H1 (cell line): Measurements from ENCODE around the gene SYDE2. TPM values are rescaled to one million over a fixed set of nuclear protein-coding genes. Genes with fewer than 3 reads are reported as not detected.

Source experiments
- CTCF ChIA-PET: fragments of 300-600 bp; sonication (Branson Sonifier 250); formaldehyde crosslinking; loops from one replicate; lab custom pipeline; 2021; ENCODE audit not compliant: partially characterized antibody; lab: Charles Lee
- POLR2A ChIA-PET: fragments of 300-600 bp; sonication (Branson Sonifier 250); formaldehyde crosslinking; loops from one replicate; lab custom pipeline; 2021; ENCODE audit warnings: inconsistent platforms; ENCODE audit not compliant: partially characterized antibody; lab: Charles Lee
- DNase-seq, 2 experiments: peaks; one replicate each; pipeline versions ENCODE4 v3.0.0 to v3.0.0-alpha.2; 2010 to 2022; ENCODE audit warnings: low spot score in 2 of 2, low read depth in 1 of 2, mixed read lengths in 1 of 2
- FAIRE-seq: peaks from 2 replicates; lab custom pipeline; 2011; peaks lifted over from hg19 to GRCh38; lab: Jason Lieb, UNC
- H2AFZ ChIP-seq: 2 replicates; pipeline ENCODE4 v1.8.1; 2012; ENCODE audit warnings: low read length, inconsistent platforms
- H2AK5ac ChIP-seq: 2 replicates; pipeline ENCODE4 v1.6.1; 2013; ENCODE audit warnings: low read depth, low read length
- H2BK120ac ChIP-seq: replicated peaks from 2 replicates; pipeline ENCODE3; 2013; ENCODE audit warnings: low read depth, low read length, inconsistent platforms
- H2BK12ac ChIP-seq: 2 replicates; pipeline ENCODE4 v1.6.1; 2013; ENCODE audit warnings: low read depth, low read length
- H2BK15ac ChIP-seq: 2 replicates; pipeline ENCODE4 v1.6.1; 2013; ENCODE audit warnings: low read length
- H2BK20ac ChIP-seq: 2 replicates; pipeline ENCODE4 v1.6.1; 2013; ENCODE audit warnings: low read length
- H2BK5ac ChIP-seq: 2 replicates; pipeline ENCODE4 v1.6.1; 2013; ENCODE audit warnings: low read depth, low read length
- H3K14ac ChIP-seq: 2 replicates; pipeline ENCODE4 v1.6.1; 2013; ENCODE audit warnings: inconsistent platforms; ENCODE audit not compliant: insufficient read length
- H3K18ac ChIP-seq: 2 replicates; pipeline ENCODE4 v1.6.1; 2013; ENCODE audit warnings: low read length; ENCODE audit errors: extremely low read depth
- H3K23ac ChIP-seq: 2 replicates; pipeline ENCODE4 v1.6.1; 2013; ENCODE audit warnings: inconsistent platforms; ENCODE audit not compliant: insufficient read length
- H3K23me2 ChIP-seq: 2 replicates; pipeline ENCODE4 v1.6.1; 2013; ENCODE audit warnings: low read depth, low read length
- H3K27ac ChIP-seq: 2 replicates; pipeline ENCODE4 v1.6.1; 2011; ENCODE audit warnings: low read depth, low read length, inconsistent platforms
- H3K27me3 ChIP-seq, 4 experiments: replicated peaks in 1 of 4; 1 replicate in 1 of 4; 2 replicates in 3 of 4; pipeline versions ENCODE4 v1.6.1 to v1.8.1; 2011 to 2013; ENCODE audit warnings: low read length in 3 of 4, mild to moderate bottlenecking in 3 of 4, inconsistent platforms in 2 of 4, mixed read lengths in 2 of 4, moderate library complexity in 1 of 4; ENCODE audit not compliant: control insufficient read depth in 3 of 4, insufficient read depth in 3 of 4; ENCODE audit errors: extremely low read depth in 1 of 4
- H3K36me3 ChIP-seq, 4 experiments: 2 replicates each; pipeline versions ENCODE4 v1.6.1 to v1.8.1; 2011 to 2013; ENCODE audit warnings: mild to moderate bottlenecking in 4 of 4, low read length in 3 of 4, moderate library complexity in 2 of 4, control low read depth in 1 of 4, inconsistent platforms in 1 of 4; ENCODE audit not compliant: insufficient read depth in 4 of 4, control insufficient read depth in 2 of 4
- H3K4ac ChIP-seq: replicated peaks from 2 replicates; pipeline ENCODE3; 2013; ENCODE audit warnings: low read length, low read depth, mixed read lengths, inconsistent platforms; ENCODE audit not compliant: insufficient read length
- H3K4me1 ChIP-seq, 4 experiments: replicated peaks in 1 of 4; 1 replicate in 1 of 4; 2 replicates in 3 of 4; pipeline versions ENCODE4 v1.6.1 to v1.8.1; 2011 to 2013; ENCODE audit warnings: low read length in 3 of 4, inconsistent platforms in 2 of 4, mixed read lengths in 1 of 4; ENCODE audit not compliant: insufficient read depth in 4 of 4, control insufficient read depth in 3 of 4
- H3K4me2 ChIP-seq, 2 experiments: 2 replicates each; pipeline versions ENCODE4 v1.6.1 to v1.8.1; 2011 to 2013; ENCODE audit warnings: low read depth in 2 of 2, low read length in 2 of 2, control low read depth in 1 of 2, inconsistent platforms in 1 of 2, mild to moderate bottlenecking in 1 of 2; ENCODE audit not compliant: insufficient read depth in 1 of 2
- H3K4me3 ChIP-seq, 4 experiments: fragments of 200-600, 300-600 bp in 1 of 4; sonication (generic), shearing (Covaris generic), sonication (Bioruptor Twin) in 1 of 4; 2 replicates each; pipeline versions ENCODE4 v1.5.1 to v1.8.1; 2011 to 2016; ENCODE audit warnings: low read length in 4 of 4, low read depth in 3 of 4, control low read depth in 2 of 4, inconsistent platforms in 2 of 4, mild to moderate bottlenecking in 2 of 4, mixed read lengths in 1 of 4, moderate library complexity in 1 of 4; ENCODE audit not compliant: insufficient read depth in 2 of 4; ENCODE audit errors: extremely low read depth in 1 of 4
- H3K56ac ChIP-seq: replicated peaks from 2 replicates; pipeline ENCODE3; 2013; ENCODE audit warnings: low read depth, mild to moderate bottlenecking, mixed read lengths, low read length, inconsistent platforms; ENCODE audit not compliant: insufficient read length
- H3K79me1 ChIP-seq: 2 replicates; pipeline ENCODE4 v1.6.1; 2013; ENCODE audit warnings: low read depth, low read length, control low read depth
- H3K79me2 ChIP-seq, 2 experiments: 2 replicates each; pipeline versions ENCODE4 v1.6.1 to v1.8.1; 2012 to 2013; ENCODE audit warnings: low read length in 2 of 2, mild to moderate bottlenecking in 2 of 2, inconsistent platforms in 1 of 2; ENCODE audit not compliant: insufficient read depth in 2 of 2, control insufficient read depth in 1 of 2
- H3K9ac ChIP-seq, 4 experiments: replicated peaks in 1 of 4; 1 replicate in 1 of 4; 2 replicates in 3 of 4; pipeline versions ENCODE4 v1.6.1 to v1.8.1; 2011 to 2013; ENCODE audit warnings: low read depth in 3 of 4, low read length in 3 of 4, control low read depth in 2 of 4, mild to moderate bottlenecking in 2 of 4, moderate library complexity in 2 of 4, inconsistent platforms in 1 of 4; ENCODE audit errors: extremely low read depth in 1 of 4
- H3K9me3 ChIP-seq, 2 experiments: 2 replicates each; pipeline versions ENCODE4 v1.6.1 to v1.8.1; 2012 to 2013; ENCODE audit warnings: mild to moderate bottlenecking in 2 of 2, moderate library complexity in 2 of 2, control low read depth in 1 of 2, inconsistent platforms in 1 of 2, low read depth in 1 of 2, low read length in 1 of 2, mixed read lengths in 1 of 2; ENCODE audit not compliant: insufficient read depth in 2 of 2
- H4K20me1 ChIP-seq, 2 experiments: replicated peaks in 1 of 2; 2 replicates each; pipeline versions ENCODE3 to v1.8.1; 2011 to 2013; ENCODE audit warnings: inconsistent platforms in 2 of 2, low read length in 2 of 2, mild to moderate bottlenecking in 1 of 2; ENCODE audit not compliant: insufficient read depth in 2 of 2, control insufficient read depth in 1 of 2
- H4K5ac ChIP-seq: 2 replicates; pipeline ENCODE4 v1.6.1; 2013; ENCODE audit warnings: low read length, low read depth, mixed read lengths, inconsistent platforms; ENCODE audit not compliant: insufficient read length
- H4K8ac ChIP-seq: 2 replicates; pipeline ENCODE4 v1.8.0; 2013; ENCODE audit warnings: mild to moderate bottlenecking, moderate library complexity, low read length, inconsistent platforms; ENCODE audit not compliant: insufficient read depth; ENCODE audit errors: extremely low read depth
- H4K91ac ChIP-seq: replicated peaks from 2 replicates; pipeline ENCODE3; 2013; ENCODE audit warnings: low read length, mixed read lengths, inconsistent platforms; ENCODE audit not compliant: insufficient read length
- BRCA1 ChIP-seq: IDR thresholded peaks from 2 replicates; pipeline ENCODE4 v1.6.1; 2012; ENCODE audit warnings: low read depth, low read length, improper control_type of control experiment
- CBX5 ChIP-seq: fragments of 300-800, 300-1000 bp; sonication (generic); IDR thresholded peaks from 2 replicates; pipeline ENCODE4 v1.7.1; 2016; ENCODE audit warnings: antibody characterized with exemption, low read length, low read depth
- NRF1 ChIP-seq: IDR thresholded peaks from 2 replicates; pipeline ENCODE4 v1.6.1; 2011; ENCODE audit warnings: mild to moderate bottlenecking, low read depth, low read length, improper control_type of control experiment
- POLR2A ChIP-seq, 2 experiments: IDR thresholded peaks; 1 replicate in 1 of 2; 2 replicates in 1 of 2; pipeline ENCODE4 v1.6.1; 2011; ENCODE audit warnings: low read depth in 2 of 2, low read length in 2 of 2, mild to moderate bottlenecking in 2 of 2; ENCODE audit errors: control extremely low read depth in 1 of 2
- SAP30 ChIP-seq: fragments of 300-600 bp; sonication (generic); IDR thresholded peaks from 2 replicates; pipeline ENCODE4 v1.7.1; 2012; ENCODE audit warnings: low read length, moderate library complexity, mild to moderate bottlenecking, inconsistent platforms; ENCODE audit not compliant: insufficient read depth, insufficient replicate concordance
- SP1 ChIP-seq: IDR thresholded peaks from 2 replicates; pipeline ENCODE4 v1.6.1; 2011; ENCODE audit warnings: low read depth, low read length
- SP4 ChIP-seq: IDR thresholded peaks from 2 replicates; pipeline ENCODE4 v1.6.1; 2012; ENCODE audit warnings: low read length, inconsistent platforms
- SRF ChIP-seq: IDR thresholded peaks from 2 replicates; pipeline ENCODE4 v1.6.1; 2011; ENCODE audit warnings: mild to moderate bottlenecking, low read depth, low read length, moderate library complexity
- TBP ChIP-seq: IDR thresholded peaks from 2 replicates; pipeline ENCODE4 v1.6.1; 2011; ENCODE audit warnings: low read depth, low read length, improper control_type of control experiment
- WGBS, 2 experiments: shearing (Covaris generic) in 1 of 2; methylation state at CpG; one replicate each; pipeline versions ENCODE4 v1.1.6 to v1.1.7; 2013 to 2015; ENCODE audit warnings: low lambda C conversion rate in 2 of 2, mixed read lengths in 2 of 2, inconsistent platforms in 1 of 2, low coverage in 1 of 2, missing lambda C conversion rate in 1 of 2; ENCODE audit not compliant: insufficient replicate concordance in 2 of 2, insufficient coverage in 1 of 2, insufficient read length in 1 of 2; ENCODE audit errors: extremely low coverage in 1 of 2, missing lambda C conversion rate in 1 of 2; 5-methylcytosine and 5-hydroxymethylcytosine counted together
- polyA plus RNA-seq, 7 experiments: library from polyadenylated mRNA; depleted of rRNA in 3 of 7; stranded (reverse) in 5 of 7; unstranded in 2 of 7; fragments of >200 nt in 5 of 7; fragments of 200-250 nt in 2 of 7; gene quantifications; 1 replicate in 5 of 7; 2 replicates in 1 of 7; 4 replicates in 1 of 7; pipeline versions ENCODE4 v1.2.1 to v1.2.3, GENCODE V29; 2011 to 2013; ENCODE audit warnings: missing spikeins in 2 of 7, mixed read lengths in 2 of 7
- total RNA-seq: library from RNA; stranded (reverse); fragmentation: NEBNext Ultra II Directional; extraction: Animal tissue kit (Norgen Biotek cat#: 25700); gene quantifications from 2 replicates; pipeline ENCODE4 v1.2.1, GENCODE V29; 2021

SYDE2 gene
- total and polyA plus RNA-seq, 2 of the 8 experiments (the other 6 are each of a cell fraction or from before 2014, with no cell fraction given) = 1.6 to 14.6 TPM

- FAIRE-seq (no peak), DNase-seq (no peak)
- Histone ChIP-seq H3K79me2 (no peaks in the 10 kb centered on the region), H3K27ac (no peak overlapping the region), H2BK15ac (no peak overlapping the region), H4K20me1 (no peaks in the 10 kb centered on the region), H2BK5ac (no peak overlapping the region; the same call in 1 of the 2 replicates), H3K79me1 (no peaks in the 10 kb centered on the region), H3K23ac (no peak overlapping the region), H4K5ac (no peak overlapping the region), H3K9ac (no peak overlapping the region), H3K9me3 (no peaks in the 10 kb centered on the region), H3K4me1 (peaks cover 0 to 3% (median 0%) of the 10 kb centered on the region in 4 experiments; a peak in 1 of 7 replicates), H3K18ac (no peak overlapping the region), H3K36me3 (no peaks in the 10 kb centered on the region), H3K4ac (no peak overlapping the region), H2AFZ (no peak overlapping the region), H3K27me3 (no peaks in the 10 kb centered on the region), H4K8ac (no peak overlapping the region), H2AK5ac (no peak overlapping the region), H4K91ac (no peak overlapping the region), H2BK12ac (peak overlapping the region; percentile 76; the same call in 1 of the 2 replicates), H3K4me2 (no peak overlapping the region), H3K56ac (no peak overlapping the region), H3K14ac (no peak overlapping the region), H3K4me3 (no peak overlapping the region), H3K23me2 (no peaks in the 10 kb centered on the region), H2BK20ac (no peak overlapping the region), H2BK120ac (no peak overlapping the region)
- 82% methylated on average over 3 of the region's 3 CpGs; no CpG with 5 or more reads in 1 of the 2 experiments for WGBS, 2 experiments
- TF ChIP-seq SP1 (no peak), SRF (no peak), TBP (no peak), CBX5 (no peak), BRCA1 (no peak), SP4 (no peak), SAP30 (no peak), NRF1 (no peak), POLR2A (IDR thresholded peaks at IDR 0.05; ENCODE audit: control extremely low read depth in 1 of 2, low read depth in 2 of 2, low read length in 2 of 2) (no peak)
- POLR2A ChIA-PET = interaction anchor here (0.9 kb wide), 1 partner anchor 11 kb away, joined by 3 read pairs; no protein-coding TSS in a partner anchor
- CTCF ChIA-PET = interaction anchor here (0.7 to 2.1 kb wide), 7 partner anchors 12 to 124 kb away, joined by 3 to 6 read pairs (median 4); no protein-coding TSS in a partner anchor
These were observed 66.0 kb downstream of the SYDE2 start for GRCh38 chr1:85134583-85135391.
